Measurements from ENCODE around the gene AFAP1.
A peak's percentile ranks its signal among the peaks of the same experiment; 100 is the strongest.

The AFAP1 gene

GRCh38 chr4:7839856-7840255 is 99.8 kb downstream of the AFAP1 start:
- DNase-seq = no peak

- DNase-seq = no peak
Measured at GRCh38 chr4:7838136-7838782, 101.4 kb downstream of the AFAP1 start.

GRCh38 chr4:7837597-7838135 is 102.0 kb downstream of the AFAP1 start:
- no peak for DNase-seq

GRCh38 chr4:7831858-7832730 is 107.6 kb downstream of the AFAP1 start:
- no peak for DNase-seq

- no peak for DNase-seq
Measured at GRCh38 chr4:7831330-7831729, 108.3 kb downstream of the AFAP1 start.

- no peak for DNase-seq
Measured at GRCh38 chr4:7830747-7831146, 108.9 kb downstream of the AFAP1 start.

GRCh38 chr4:7829652-7830580 is 109.7 kb downstream of the AFAP1 start:
- DNase-seq = no peak

GRCh38 chr4:7828793-7829301 is 110.8 kb downstream of the AFAP1 start:
- no peak for DNase-seq

- peak; percentile 67 for DNase-seq
Measured at GRCh38 chr4:7828011-7828720, 111.5 kb downstream of the AFAP1 start.

GRCh38 chr4:7827566-7827965 is 112.1 kb downstream of the AFAP1 start:
- no peak for DNase-seq

- no peak for DNase-seq
Measured at GRCh38 chr4:7826909-7827306, 112.8 kb downstream of the AFAP1 start.

- DNase-seq = no peak
Measured at GRCh38 chr4:7826176-7826908, 113.3 kb downstream of the AFAP1 start.

- DNase-seq = no peak
Measured at GRCh38 chr4:7824218-7824617, 115.4 kb downstream of the AFAP1 start.

- DNase-seq = no peak
Measured at GRCh38 chr4:7823416-7823824, 116.2 kb downstream of the AFAP1 start.

- DNase-seq = no peak
Measured at GRCh38 chr4:7822877-7823276, 116.8 kb downstream of the AFAP1 start.

- DNase-seq = no peak
Measured at GRCh38 chr4:7822137-7822505, 117.5 kb downstream of the AFAP1 start.

GRCh38 chr4:7821245-7822136 is 118.2 kb downstream of the AFAP1 start:
- DNase-seq = no peak

- no peak for DNase-seq
Measured at GRCh38 chr4:7820031-7820818, 119.4 kb downstream of the AFAP1 start.

GRCh38 chr4:7819446-7819845 is 120.2 kb downstream of the AFAP1 start:
- no peak for DNase-seq

Measured in CD4-positive, alpha-beta T cell treated with Interleukin-15 for 1 hour (primary cell).